ENCODE measurements around the gene E2F4. TPM values are rescaled to one million over a fixed set of nuclear protein-coding genes. Genes with fewer than 3 reads are reported as not detected.
A peak's percentile ranks its signal among the peaks of the same experiment; 100 is the strongest.

E2F4 gene
- total and polyA plus RNA-seq, 2 of the 8 experiments (the other 6 are each of a cell fraction or from before 2014, with no cell fraction given): 79.9 to 157 TPM

DNA sequence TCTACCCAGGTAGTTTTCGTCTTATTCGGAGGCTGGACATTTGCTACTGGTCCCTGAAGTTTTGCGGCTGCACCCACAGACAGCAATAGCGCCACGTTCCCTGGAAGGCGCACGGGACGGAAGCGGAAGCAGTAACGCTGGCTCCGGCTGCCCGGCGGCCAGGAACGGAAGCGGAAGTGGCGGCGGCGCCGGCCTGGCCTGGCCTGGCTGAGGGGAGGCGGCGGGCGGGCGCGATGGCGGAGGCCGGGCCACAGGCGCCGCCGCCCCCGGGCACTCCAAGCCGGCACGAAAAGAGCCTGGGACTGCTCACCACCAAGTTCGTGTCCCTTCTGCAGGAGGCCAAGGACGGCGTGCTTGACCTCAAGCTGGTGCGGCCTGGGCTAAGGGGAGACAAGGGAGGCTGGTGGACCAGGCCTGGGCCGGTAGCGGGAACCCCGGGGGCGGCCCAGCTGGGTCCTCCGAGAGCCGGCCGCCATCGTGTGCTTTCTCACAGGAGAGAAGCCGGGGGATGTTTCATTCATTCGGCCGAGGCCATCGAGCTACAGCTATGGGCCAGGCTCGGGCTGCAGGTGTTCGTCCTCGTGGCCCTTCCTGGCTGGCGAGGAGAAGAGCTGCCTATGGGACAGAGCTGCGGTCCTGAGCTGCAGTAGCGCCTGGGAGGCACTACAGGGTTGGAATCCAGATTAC, at the start of gene E2F4 (continued):
- TF ChIP-seq, protein P1, sequence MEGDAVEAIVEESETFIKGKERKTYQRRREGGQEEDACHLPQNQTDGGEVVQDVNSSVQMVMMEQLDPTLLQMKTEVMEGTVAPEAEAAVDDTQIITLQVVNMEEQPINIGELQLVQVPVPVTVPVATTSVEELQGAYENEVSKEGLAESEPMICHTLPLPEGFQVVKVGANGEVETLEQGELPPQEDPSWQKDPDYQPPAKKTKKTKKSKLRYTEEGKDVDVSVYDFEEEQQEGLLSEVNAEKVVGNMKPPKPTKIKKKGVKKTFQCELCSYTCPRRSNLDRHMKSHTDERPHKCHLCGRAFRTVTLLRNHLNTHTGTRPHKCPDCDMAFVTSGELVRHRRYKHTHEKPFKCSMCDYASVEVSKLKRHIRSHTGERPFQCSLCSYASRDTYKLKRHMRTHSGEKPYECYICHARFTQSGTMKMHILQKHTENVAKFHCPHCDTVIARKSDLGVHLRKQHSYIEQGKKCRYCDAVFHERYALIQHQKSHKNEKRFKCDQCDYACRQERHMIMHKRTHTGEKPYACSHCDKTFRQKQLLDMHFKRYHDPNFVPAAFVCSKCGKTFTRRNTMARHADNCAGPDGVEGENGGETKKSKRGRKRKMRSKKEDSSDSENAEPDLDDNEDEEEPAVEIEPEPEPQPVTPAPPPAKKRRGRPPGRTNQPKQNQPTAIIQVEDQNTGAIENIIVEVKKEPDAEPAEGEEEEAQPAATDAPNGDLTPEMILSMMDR (IDR thresholded peaks at IDR 0.05; ENCODE audit: control extremely low read depth in 1 of 3, insufficient read depth in 1 of 3, low read depth in 1 of 3, low read length in 3 of 3): 0 out of 4 replicates have a peak, but pooled peaks of 1 of the 3 experiments have one; percentile 0
- TF ChIP-seq KDM5A (IDR thresholded peaks at IDR 0.05; ENCODE audit: low read length) (no peak; the same call in 1 of the 2 replicates), EZH2 (IDR thresholded peaks at IDR 0.05; ENCODE audit: low read depth, low read length, severe bottlenecking) (peak; percentile 40), HDAC6 (IDR thresholded peaks at IDR 0.05; ENCODE audit: low read depth, low read length) (no peak), CEBPB (IDR thresholded peaks at IDR 0.05; ENCODE audit: low read depth, low read length) (no peak)
- TF ChIP-seq, protein P2, sequence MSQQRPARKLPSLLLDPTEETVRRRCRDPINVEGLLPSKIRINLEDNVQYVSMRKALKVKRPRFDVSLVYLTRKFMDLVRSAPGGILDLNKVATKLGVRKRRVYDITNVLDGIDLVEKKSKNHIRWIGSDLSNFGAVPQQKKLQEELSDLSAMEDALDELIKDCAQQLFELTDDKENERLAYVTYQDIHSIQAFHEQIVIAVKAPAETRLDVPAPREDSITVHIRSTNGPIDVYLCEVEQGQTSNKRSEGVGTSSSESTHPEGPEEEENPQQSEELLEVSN (IDR thresholded peaks at IDR 0.05): no peak
- TF ChIP-seq, protein P3, sequence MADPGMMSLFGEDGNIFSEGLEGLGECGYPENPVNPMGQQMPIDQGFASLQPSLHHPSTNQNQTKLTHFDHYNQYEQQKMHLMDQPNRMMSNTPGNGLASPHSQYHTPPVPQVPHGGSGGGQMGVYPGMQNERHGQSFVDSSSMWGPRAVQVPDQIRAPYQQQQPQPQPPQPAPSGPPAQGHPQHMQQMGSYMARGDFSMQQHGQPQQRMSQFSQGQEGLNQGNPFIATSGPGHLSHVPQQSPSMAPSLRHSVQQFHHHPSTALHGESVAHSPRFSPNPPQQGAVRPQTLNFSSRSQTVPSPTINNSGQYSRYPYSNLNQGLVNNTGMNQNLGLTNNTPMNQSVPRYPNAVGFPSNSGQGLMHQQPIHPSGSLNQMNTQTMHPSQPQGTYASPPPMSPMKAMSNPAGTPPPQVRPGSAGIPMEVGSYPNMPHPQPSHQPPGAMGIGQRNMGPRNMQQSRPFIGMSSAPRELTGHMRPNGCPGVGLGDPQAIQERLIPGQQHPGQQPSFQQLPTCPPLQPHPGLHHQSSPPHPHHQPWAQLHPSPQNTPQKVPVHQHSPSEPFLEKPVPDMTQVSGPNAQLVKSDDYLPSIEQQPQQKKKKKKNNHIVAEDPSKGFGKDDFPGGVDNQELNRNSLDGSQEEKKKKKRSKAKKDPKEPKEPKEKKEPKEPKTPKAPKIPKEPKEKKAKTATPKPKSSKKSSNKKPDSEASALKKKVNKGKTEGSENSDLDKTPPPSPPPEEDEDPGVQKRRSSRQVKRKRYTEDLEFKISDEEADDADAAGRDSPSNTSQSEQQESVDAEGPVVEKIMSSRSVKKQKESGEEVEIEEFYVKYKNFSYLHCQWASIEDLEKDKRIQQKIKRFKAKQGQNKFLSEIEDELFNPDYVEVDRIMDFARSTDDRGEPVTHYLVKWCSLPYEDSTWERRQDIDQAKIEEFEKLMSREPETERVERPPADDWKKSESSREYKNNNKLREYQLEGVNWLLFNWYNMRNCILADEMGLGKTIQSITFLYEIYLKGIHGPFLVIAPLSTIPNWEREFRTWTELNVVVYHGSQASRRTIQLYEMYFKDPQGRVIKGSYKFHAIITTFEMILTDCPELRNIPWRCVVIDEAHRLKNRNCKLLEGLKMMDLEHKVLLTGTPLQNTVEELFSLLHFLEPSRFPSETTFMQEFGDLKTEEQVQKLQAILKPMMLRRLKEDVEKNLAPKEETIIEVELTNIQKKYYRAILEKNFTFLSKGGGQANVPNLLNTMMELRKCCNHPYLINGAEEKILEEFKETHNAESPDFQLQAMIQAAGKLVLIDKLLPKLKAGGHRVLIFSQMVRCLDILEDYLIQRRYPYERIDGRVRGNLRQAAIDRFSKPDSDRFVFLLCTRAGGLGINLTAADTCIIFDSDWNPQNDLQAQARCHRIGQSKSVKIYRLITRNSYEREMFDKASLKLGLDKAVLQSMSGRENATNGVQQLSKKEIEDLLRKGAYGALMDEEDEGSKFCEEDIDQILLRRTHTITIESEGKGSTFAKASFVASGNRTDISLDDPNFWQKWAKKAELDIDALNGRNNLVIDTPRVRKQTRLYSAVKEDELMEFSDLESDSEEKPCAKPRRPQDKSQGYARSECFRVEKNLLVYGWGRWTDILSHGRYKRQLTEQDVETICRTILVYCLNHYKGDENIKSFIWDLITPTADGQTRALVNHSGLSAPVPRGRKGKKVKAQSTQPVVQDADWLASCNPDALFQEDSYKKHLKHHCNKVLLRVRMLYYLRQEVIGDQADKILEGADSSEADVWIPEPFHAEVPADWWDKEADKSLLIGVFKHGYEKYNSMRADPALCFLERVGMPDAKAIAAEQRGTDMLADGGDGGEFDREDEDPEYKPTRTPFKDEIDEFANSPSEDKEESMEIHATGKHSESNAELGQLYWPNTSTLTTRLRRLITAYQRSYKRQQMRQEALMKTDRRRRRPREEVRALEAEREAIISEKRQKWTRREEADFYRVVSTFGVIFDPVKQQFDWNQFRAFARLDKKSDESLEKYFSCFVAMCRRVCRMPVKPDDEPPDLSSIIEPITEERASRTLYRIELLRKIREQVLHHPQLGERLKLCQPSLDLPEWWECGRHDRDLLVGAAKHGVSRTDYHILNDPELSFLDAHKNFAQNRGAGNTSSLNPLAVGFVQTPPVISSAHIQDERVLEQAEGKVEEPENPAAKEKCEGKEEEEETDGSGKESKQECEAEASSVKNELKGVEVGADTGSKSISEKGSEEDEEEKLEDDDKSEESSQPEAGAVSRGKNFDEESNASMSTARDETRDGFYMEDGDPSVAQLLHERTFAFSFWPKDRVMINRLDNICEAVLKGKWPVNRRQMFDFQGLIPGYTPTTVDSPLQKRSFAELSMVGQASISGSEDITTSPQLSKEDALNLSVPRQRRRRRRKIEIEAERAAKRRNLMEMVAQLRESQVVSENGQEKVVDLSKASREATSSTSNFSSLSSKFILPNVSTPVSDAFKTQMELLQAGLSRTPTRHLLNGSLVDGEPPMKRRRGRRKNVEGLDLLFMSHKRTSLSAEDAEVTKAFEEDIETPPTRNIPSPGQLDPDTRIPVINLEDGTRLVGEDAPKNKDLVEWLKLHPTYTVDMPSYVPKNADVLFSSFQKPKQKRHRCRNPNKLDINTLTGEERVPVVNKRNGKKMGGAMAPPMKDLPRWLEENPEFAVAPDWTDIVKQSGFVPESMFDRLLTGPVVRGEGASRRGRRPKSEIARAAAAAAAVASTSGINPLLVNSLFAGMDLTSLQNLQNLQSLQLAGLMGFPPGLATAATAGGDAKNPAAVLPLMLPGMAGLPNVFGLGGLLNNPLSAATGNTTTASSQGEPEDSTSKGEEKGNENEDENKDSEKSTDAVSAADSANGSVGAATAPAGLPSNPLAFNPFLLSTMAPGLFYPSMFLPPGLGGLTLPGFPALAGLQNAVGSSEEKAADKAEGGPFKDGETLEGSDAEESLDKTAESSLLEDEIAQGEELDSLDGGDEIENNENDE (IDR thresholded peaks at IDR 0.05; ENCODE audit: insufficient replicate concordance, low read length): no peak
